IMR-90 (cell line): Measurements from ENCODE around the gene CREB5. TPM values are rescaled to one million over a fixed set of nuclear protein-coding genes. Genes with fewer than 3 reads are reported as not detected.

Source experiments
- ATAC-seq: fragments of 200-7000 bp; cut with Tn5 transposase; 2 replicates; pipeline ENCODE4 v1.9.1; 2020; ENCODE audit warnings: low read depth, mild to moderate bottlenecking, moderate library complexity
- BruUV-seq: library from RNA; stranded (reverse); fragments of 400-500 nt; replicated peaks from 2 replicates; lab custom pipeline; 2021; lab: Mats Ljungman, UMichigan
- CTCF ChIA-PET: fragments of 300-600 bp; formaldehyde crosslinking; extraction: SDS; loops from one replicate; lab custom pipeline; 2021; ENCODE audit warnings: antibody characterized with exemption; lab: Yijun Ruan, JAX
- POLR2A ChIA-PET: fragments of 300-600 bp; sonication (Branson Sonifier 250); formaldehyde crosslinking; loops from one replicate; lab custom pipeline; 2022; ENCODE audit warnings: antibody characterized with exemption; ENCODE audit not compliant: unreplicated experiment; lab: Charles Lee
- DNase-seq: peaks from one replicate; pipeline ENCODE4 v3.0.0; 2013
- H2AFZ ChIP-seq: replicated peaks from 2 replicates; pipeline ENCODE3; 2013; ENCODE audit warnings: low read length, mild to moderate bottlenecking; ENCODE audit not compliant: poor library complexity
- H2AK5ac ChIP-seq: 2 replicates; pipeline ENCODE4 v1.6.1; 2013; ENCODE audit warnings: low read depth, low read length, inconsistent platforms
- H2AK9ac ChIP-seq: replicated peaks from 2 replicates; pipeline ENCODE3; 2013; ENCODE audit warnings: mild to moderate bottlenecking, low read depth, low read length, moderate library complexity; ENCODE audit not compliant: poor library complexity
- H2BK120ac ChIP-seq: 2 replicates; pipeline ENCODE4 v1.6.1; 2013; ENCODE audit warnings: low read depth, low read length, inconsistent platforms
- H2BK15ac ChIP-seq: 3 replicates; pipeline ENCODE4 v1.6.1; 2013; ENCODE audit warnings: low read depth, low read length, inconsistent platforms
- H2BK20ac ChIP-seq: 2 replicates; pipeline ENCODE4 v1.6.1; 2013; ENCODE audit warnings: low read depth, mild to moderate bottlenecking, inconsistent platforms, low read length, moderate library complexity
- H2BK5ac ChIP-seq: 2 replicates; pipeline ENCODE4 v1.6.1; 2013; ENCODE audit warnings: mild to moderate bottlenecking, low read depth, low read length, inconsistent platforms; ENCODE audit not compliant: poor library complexity, severe bottlenecking
- H3K14ac ChIP-seq: replicated peaks from 2 replicates; pipeline ENCODE4 v1.6.1; 2013; ENCODE audit warnings: low read depth, low read length, inconsistent platforms
- H3K18ac ChIP-seq: 2 replicates; pipeline ENCODE4 v1.6.1; 2013; ENCODE audit warnings: low read depth, low read length, control low read depth
- H3K23ac ChIP-seq: 2 replicates; pipeline ENCODE4 v1.6.1; 2013; ENCODE audit warnings: low read depth, low read length, inconsistent platforms
- H3K27ac ChIP-seq: 2 replicates; pipeline ENCODE4 v1.5.1; 2013; ENCODE audit warnings: mild to moderate bottlenecking, control low read depth, low read length; ENCODE audit not compliant: insufficient read depth
- H3K27me3 ChIP-seq: 2 replicates; pipeline ENCODE4 v1.6.1; 2013; ENCODE audit warnings: low read length; ENCODE audit not compliant: control insufficient read depth, insufficient read depth
- H3K36me3 ChIP-seq: 2 replicates; pipeline ENCODE4 v1.6.1; 2013; ENCODE audit warnings: low read length, mixed read lengths; ENCODE audit not compliant: control insufficient read depth, insufficient read depth
- H3K4ac ChIP-seq: 2 replicates; pipeline ENCODE4 v1.6.1; 2013; ENCODE audit warnings: low read depth, low read length, inconsistent platforms
- H3K4me1 ChIP-seq: 2 replicates; pipeline ENCODE4 v1.6.1; 2013; ENCODE audit warnings: low read length, mixed read lengths; ENCODE audit not compliant: control insufficient read depth, insufficient read depth
- H3K4me2 ChIP-seq: 2 replicates; pipeline ENCODE4 v1.6.1; 2013; ENCODE audit warnings: low read depth, mild to moderate bottlenecking, control low read depth, low read length, moderate library complexity
- H3K4me3 ChIP-seq: 2 replicates; pipeline ENCODE4 v1.5.1; 2013; ENCODE audit warnings: low read depth, mild to moderate bottlenecking, control low read depth, low read length, moderate library complexity; ENCODE audit not compliant: insufficient read depth
- H3K56ac ChIP-seq: 2 replicates; pipeline ENCODE4 v1.6.1; 2013; ENCODE audit warnings: low read length, inconsistent platforms; ENCODE audit not compliant: insufficient read depth; ENCODE audit errors: extremely low read depth
- H3K79me1 ChIP-seq, 2 experiments: 2 replicates each; pipeline ENCODE4 v1.6.1; 2013; ENCODE audit warnings: low read length in 2 of 2, inconsistent platforms in 1 of 2, low read depth in 1 of 2
- H3K9ac ChIP-seq: 2 replicates; pipeline ENCODE4 v1.6.1; 2013; ENCODE audit warnings: low read depth, low read length, control low read depth
- H3K9me1 ChIP-seq: 2 replicates; pipeline ENCODE4 v1.6.1; 2013; ENCODE audit warnings: low read length, inconsistent platforms; ENCODE audit not compliant: insufficient read depth
- H3K9me3 ChIP-seq: 2 replicates; pipeline ENCODE4 v1.6.1; 2013; ENCODE audit warnings: low read length; ENCODE audit not compliant: control insufficient read depth, insufficient read depth
- H4K20me1 ChIP-seq: 2 replicates; pipeline ENCODE4 v1.6.1; 2013; ENCODE audit warnings: low read length, inconsistent platforms; ENCODE audit not compliant: insufficient read depth
- H4K5ac ChIP-seq: 2 replicates; pipeline ENCODE4 v1.6.1; 2013; ENCODE audit warnings: mild to moderate bottlenecking, low read depth, low read length, control low read depth
- H4K8ac ChIP-seq, 2 experiments: 2 replicates each; pipeline ENCODE4 v1.6.1; 2013; ENCODE audit warnings: low read depth in 2 of 2, low read length in 2 of 2, control low read depth in 1 of 2, inconsistent platforms in 1 of 2
- H4K91ac ChIP-seq: 2 replicates; pipeline ENCODE4 v1.6.1; 2013; ENCODE audit warnings: low read depth, low read length, inconsistent platforms; ENCODE audit not compliant: insufficient read depth
- BHLHE40 ChIP-seq: fragments of 150-350 bp; IDR thresholded peaks from 2 replicates; pipeline ENCODE4 v1.6.1; 2016; ENCODE audit warnings: mild to moderate bottlenecking, low read depth, low read length
- CEBPB ChIP-seq: IDR thresholded peaks from 2 replicates; pipeline ENCODE4 v1.6.1; 2012; ENCODE audit warnings: low read depth, low read length, improper control_type of control experiment
- MXI1 ChIP-seq: IDR thresholded peaks from 2 replicates; pipeline ENCODE4 v1.6.1; 2012; ENCODE audit warnings: low read depth, mild to moderate bottlenecking, low read length, moderate library complexity, borderline replicate concordance
- RCOR1 ChIP-seq: IDR thresholded peaks from 2 replicates; pipeline ENCODE4 v1.6.1; 2012; ENCODE audit warnings: mild to moderate bottlenecking, low read length, improper control_type of control experiment; ENCODE audit not compliant: insufficient replicate concordance
- WGBS, 2 experiments: methylation state at CpG; one replicate each; pipeline versions ENCODE4 v1.1.5 to v1.1.7; 2013; ENCODE audit warnings: missing lambda C conversion rate in 2 of 2; ENCODE audit not compliant: insufficient read length in 1 of 2; ENCODE audit errors: extremely low coverage in 2 of 2; 5-methylcytosine and 5-hydroxymethylcytosine counted together
- dilution Hi-C: fragments of 300-500 bp; cut with HindIII; formaldehyde crosslinking; loops from one replicate; pipeline ENCODE4 v1.14.3; 2018; ENCODE audit warnings: low sequenced_read_pairs; ENCODE audit not compliant: unreplicated experiment
- in situ Hi-C: fragments of 300-500 bp; cut with MboI; formaldehyde crosslinking; loops from 3 replicates; pipeline ENCODE4 v1.14.3; 2019; ENCODE audit warnings: low sequenced_read_pairs, inconsistent platforms, mixed read lengths
- intact Hi-C: fragments of 100-400 bp; cut with micrococcal nuclease; formaldehyde crosslinking; loops from 2 replicates; pipeline ENCODE4 v1.10.0; 2022
- polyA plus RNA-seq, 3 experiments: library from polyadenylated mRNA; depleted of rRNA; stranded (reverse); fragments of >200 nt; gene quantifications; 2 replicates each; pipeline ENCODE4 v1.2.3, GENCODE V29; 2012; ENCODE audit warnings: low replicate concordance in 1 of 3
- total RNA-seq: library from RNA; depleted of rRNA; stranded (reverse); fragments of >200 nt; gene quantifications from 2 replicates; pipeline ENCODE4 v1.2.3, GENCODE V29; 2012

CREB5 gene
- total and polyA plus RNA-seq, 2 of the 4 experiments (the other 2 are of a cell fraction), result 7.3 to 13.1 TPM

DNA sequence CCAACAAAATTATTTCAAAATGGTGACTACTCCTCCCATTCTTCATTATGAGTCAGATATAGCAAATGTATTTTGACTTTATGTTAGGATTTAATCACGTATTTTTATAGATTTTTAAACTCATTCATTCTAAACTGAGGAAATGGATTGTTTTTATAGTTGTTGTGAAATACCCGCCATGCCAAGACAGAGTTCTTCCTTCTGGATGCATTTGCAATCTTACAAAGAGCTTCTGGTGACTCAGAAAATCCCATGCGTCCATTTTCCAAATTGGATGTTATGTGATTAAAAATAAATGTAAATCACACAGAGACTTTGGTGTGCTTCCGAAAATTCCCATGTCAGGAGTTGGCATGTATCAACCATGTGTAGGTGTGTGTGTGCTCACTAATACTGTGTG is 366.5 kb downstream of the CREB5 start:
- WGBS, 2 experiments, result 80% methylated on average over 1 of the region's 4 CpGs; no CpG with 5 or more reads in 1 of the 2 experiments
- no peaks in the 10 kb centered on the region; the same call in 1 of the 2 replicates for H3K9me1 ChIP-seq
- no peak overlapping the region for H3K4ac ChIP-seq
- dilution Hi-C loops, result no loop called here
- no peak overlapping the region for H3K27ac ChIP-seq
- no peak overlapping the region for H4K8ac ChIP-seq
- no peak overlapping the region for H3K23ac ChIP-seq
- H3K9me3 ChIP-seq, result no peaks in the 10 kb centered on the region
- H3K56ac ChIP-seq, result no peak overlapping the region
- H3K4me1 ChIP-seq, result peaks cover 2% of the 10 kb centered on the region; the same call in 1 of the 2 replicates
- no peak overlapping the region for H4K91ac ChIP-seq
- TF ChIP-seq BHLHE40, result no peak
- TF ChIP-seq CEBPB, result peak; percentile 64
- TF ChIP-seq MXI1, result no peak
- no peak for TF ChIP-seq RCOR1
- no peak overlapping the region for H2BK20ac ChIP-seq
- no peak overlapping the region for H3K4me2 ChIP-seq
- intact Hi-C loops, result no loop called here
- no peaks in the 10 kb centered on the region for H3K36me3 ChIP-seq
- in situ Hi-C loops, result no loop called here
- ChIA-PET CTCF (interaction anchor here (0.6 kb wide), 1 partner anchor 206 kb away, joined by 3 read pairs; no protein-coding TSS in a partner anchor), POLR2A (no interaction called here)
- no peak overlapping the region for H2BK15ac ChIP-seq
- no peak overlapping the region for H2AK9ac ChIP-seq
- H3K4me3 ChIP-seq, result no peak overlapping the region
- no peak overlapping the region for H2BK5ac ChIP-seq
- DNase-seq (peak; percentile 41), ATAC-seq (no peak)
- no peak overlapping the region for H2BK120ac ChIP-seq
- no peak overlapping the region for H3K18ac ChIP-seq
- no peak overlapping the region for H4K5ac ChIP-seq
- H3K9ac ChIP-seq, result no peak overlapping the region
- no TSS peak for BruUV-seq
- H3K27me3 ChIP-seq, result no peaks in the 10 kb centered on the region
- H3K79me1 ChIP-seq, result no peaks in the 10 kb centered on the region
- no peak overlapping the region for H3K14ac ChIP-seq
- H4K20me1 ChIP-seq, result no peaks in the 10 kb centered on the region
- H2AFZ ChIP-seq, result no peak overlapping the region
- H2AK5ac ChIP-seq, result no peak overlapping the region
